Cardiac fibroblast (primary cell): ENCODE measurements around the gene NUP188.
A peak's percentile ranks its signal among the peaks of the same experiment; 100 is the strongest.
"Not testable (repeated sequence)": the region's sequence is repeated elsewhere in the genome, so short reads cannot be mapped to it uniquely, and the experiment has no call there.

ENCODE experiments used
- DNase-seq, 2 donors: peaks; one replicate each; pipeline versions ENCODE4 v3.0.0 to v3.0.0-alpha.2; 2010; ENCODE audit warnings: low read depth in 2 of 2
- H3K4me3 ChIP-seq, 2 donors: replicated peaks in 1 of 2; 1 replicate in 1 of 2; 2 replicates in 1 of 2; pipeline ENCODE4 v1.5.1; 2011; ENCODE audit warnings: low read depth in 2 of 2, low read length in 2 of 2, mild to moderate bottlenecking in 2 of 2, moderate library complexity in 1 of 2
- TF ChIP-seq, protein P1 (sequence below): IDR thresholded peaks from one replicate; pipeline ENCODE4 v1.5.1; 2011; ENCODE audit warnings: low read depth, mild to moderate bottlenecking, low read length, inconsistent platforms

The NUP188 gene

GRCh38 chr9:128945798-128946501, 1.5 kb upstream of the NUP188 start:
- TF ChIP-seq, protein P1, sequence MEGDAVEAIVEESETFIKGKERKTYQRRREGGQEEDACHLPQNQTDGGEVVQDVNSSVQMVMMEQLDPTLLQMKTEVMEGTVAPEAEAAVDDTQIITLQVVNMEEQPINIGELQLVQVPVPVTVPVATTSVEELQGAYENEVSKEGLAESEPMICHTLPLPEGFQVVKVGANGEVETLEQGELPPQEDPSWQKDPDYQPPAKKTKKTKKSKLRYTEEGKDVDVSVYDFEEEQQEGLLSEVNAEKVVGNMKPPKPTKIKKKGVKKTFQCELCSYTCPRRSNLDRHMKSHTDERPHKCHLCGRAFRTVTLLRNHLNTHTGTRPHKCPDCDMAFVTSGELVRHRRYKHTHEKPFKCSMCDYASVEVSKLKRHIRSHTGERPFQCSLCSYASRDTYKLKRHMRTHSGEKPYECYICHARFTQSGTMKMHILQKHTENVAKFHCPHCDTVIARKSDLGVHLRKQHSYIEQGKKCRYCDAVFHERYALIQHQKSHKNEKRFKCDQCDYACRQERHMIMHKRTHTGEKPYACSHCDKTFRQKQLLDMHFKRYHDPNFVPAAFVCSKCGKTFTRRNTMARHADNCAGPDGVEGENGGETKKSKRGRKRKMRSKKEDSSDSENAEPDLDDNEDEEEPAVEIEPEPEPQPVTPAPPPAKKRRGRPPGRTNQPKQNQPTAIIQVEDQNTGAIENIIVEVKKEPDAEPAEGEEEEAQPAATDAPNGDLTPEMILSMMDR: no peak
- H3K4me3 ChIP-seq: no peak overlapping the region
- DNase-seq: no peak

GRCh38 chr9:128946571-128947276, 775 bp upstream of the NUP188 start:
- TF ChIP-seq, protein P1: no peak
- DNase-seq: peak; percentile 31 to 37
- peak overlapping the region; percentile 97 to 100 for H3K4me3 ChIP-seq

DNA sequence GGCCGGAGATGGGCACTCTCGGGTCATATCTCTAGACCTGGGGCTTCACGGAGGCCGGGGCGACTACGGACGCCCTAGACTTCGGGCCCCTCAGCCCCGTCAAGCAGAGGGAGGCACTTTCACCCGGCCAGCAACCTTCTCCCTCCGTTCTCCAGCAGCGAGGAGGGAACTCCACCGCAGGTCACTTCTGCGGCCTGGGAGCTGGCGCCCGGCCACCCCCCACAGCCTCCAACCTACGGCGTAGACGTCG, 297 bp upstream of the NUP188 start:
- peak overlapping the region; percentile 97 to 100 for H3K4me3 ChIP-seq
- DNase-seq: no peak
- TF ChIP-seq, protein P1: no peak

DNA sequence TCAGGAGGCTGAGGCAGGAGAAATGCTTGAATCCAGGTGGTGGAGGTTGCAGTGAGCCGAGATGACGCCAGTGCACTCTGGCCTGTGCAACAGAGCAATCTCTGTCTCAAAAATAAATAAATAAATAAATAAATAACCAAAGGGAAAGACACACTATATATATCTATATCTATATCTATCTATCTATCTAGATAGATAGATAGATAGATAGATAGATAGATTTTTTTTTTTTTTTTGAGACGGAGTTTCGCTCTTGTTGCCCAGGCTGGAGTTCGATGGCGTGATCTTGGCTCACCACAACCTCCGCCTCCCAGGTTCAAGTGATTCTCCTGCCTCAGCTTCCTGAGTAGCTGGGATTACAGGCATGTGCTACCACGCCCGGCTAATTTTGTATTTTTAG, 13.9 kb downstream of the NUP188 start:
- not testable (repeated sequence) for H3K4me3 ChIP-seq, DNase-seq

- DNase-seq: peak in 1 of 2 donors; percentile 49
- TF ChIP-seq, protein P1: no peak
- H3K4me3 ChIP-seq: no peak overlapping the region
These were observed 22.0 kb downstream of the NUP188 start for GRCh38 chr9:128969491-128969890.

- TF ChIP-seq, protein P1: no peak
- H3K4me3 ChIP-seq: no peak overlapping the region
- DNase-seq: peak; percentile 17 to 76
These were observed 25.5 kb downstream of the NUP188 start for GRCh38 chr9:128972956-128973355.

GRCh38 chr9:128979111-128979510, 31.6 kb downstream of the NUP188 start:
- DNase-seq: no peak
- no peak overlapping the region for H3K4me3 ChIP-seq
- TF ChIP-seq, protein P1: no peak
